Measurements from ENCODE around the gene PAX7.

Gene PAX7

DNA sequence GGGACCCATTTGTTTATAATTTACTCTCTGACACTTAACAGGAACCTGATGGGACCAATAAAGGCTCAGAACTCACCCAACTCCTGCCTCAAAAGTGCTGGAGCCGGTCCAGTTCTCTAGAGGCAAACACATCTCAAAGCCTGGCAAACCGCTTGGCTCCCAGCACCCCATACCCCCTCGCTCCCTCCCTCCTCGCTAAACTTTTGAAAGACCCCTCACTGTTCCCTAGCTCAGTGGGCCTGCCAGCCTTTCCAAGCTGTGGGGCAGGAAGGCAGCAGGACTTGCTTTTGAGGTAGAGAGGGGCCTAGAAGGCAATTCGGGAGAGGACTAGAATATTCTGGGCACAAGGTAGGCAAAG, 40.2 kb downstream of the PAX7 start:
- in situ Hi-C loops (cut with HindIII; ENCODE audit: low sequenced_read_pairs), result no loop called here
- H3K4me3 ChIP-seq (ENCODE audit: low read depth, low read length), result no peak overlapping the region
- TF ChIP-seq CTCF (IDR thresholded peaks at IDR 0.05; ENCODE audit: low read depth, low read length), result no peak
- no peak for DNase-seq (ENCODE audit: low read depth, low spot score)

DNA sequence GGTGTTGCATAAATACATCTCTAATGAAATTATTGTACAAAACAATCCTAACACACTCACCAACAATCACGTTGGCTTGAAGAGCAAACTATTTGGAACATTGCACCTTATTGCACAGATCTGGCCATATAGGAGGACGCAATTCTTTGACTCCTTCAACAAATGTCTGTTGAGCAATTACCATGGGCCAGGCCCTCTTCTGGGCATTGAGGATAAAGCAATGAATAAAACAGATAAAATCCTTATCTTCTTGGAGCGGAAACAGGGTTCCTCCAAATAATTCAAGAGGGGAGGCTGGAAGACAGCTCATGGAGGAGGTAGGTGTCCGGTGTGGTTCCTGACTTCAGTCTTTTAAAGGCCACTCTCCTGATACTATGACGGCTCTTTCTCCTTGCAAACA, 43.3 kb downstream of the PAX7 start:
- no peak overlapping the region for H3K4me3 ChIP-seq (ENCODE audit: low read depth, low read length)
- in situ Hi-C loops (cut with HindIII; ENCODE audit: low sequenced_read_pairs), result no loop called here
- peak; percentile 12 for TF ChIP-seq CTCF (IDR thresholded peaks at IDR 0.05; ENCODE audit: low read depth, low read length)
- DNase-seq (ENCODE audit: low read depth, low spot score), result no peak

- TF ChIP-seq CTCF (IDR thresholded peaks at IDR 0.05; ENCODE audit: low read depth, low read length), result no peak
- DNase-seq (ENCODE audit: low read depth, low spot score), result no peak
- in situ Hi-C loops (cut with HindIII; ENCODE audit: low sequenced_read_pairs), result no loop called here
- H3K4me3 ChIP-seq (ENCODE audit: low read depth, low read length), result no peak overlapping the region
These were observed 45.7 kb downstream of the PAX7 start for GRCh38 chr1:18676332-18676781.

DNA sequence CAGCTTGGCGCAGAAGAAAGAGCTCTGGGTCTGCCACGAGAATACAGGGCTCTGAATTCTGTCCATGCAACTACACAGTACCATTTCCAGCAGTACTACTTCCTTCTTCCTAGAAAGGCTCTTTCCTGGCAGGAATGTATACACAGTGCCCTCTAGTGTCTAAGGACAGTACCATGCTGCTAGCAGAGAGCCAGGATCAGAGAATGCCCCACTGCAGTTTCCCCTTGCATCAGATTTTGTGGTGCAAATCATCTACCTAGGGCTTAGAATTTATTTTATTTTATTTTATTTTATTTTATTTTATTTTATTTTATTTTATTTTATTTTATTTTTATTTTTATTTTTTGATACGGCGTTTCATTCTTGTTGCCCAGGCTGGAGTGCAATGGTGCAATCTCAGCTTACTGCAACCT, 50.8 kb downstream of the PAX7 start:
- H3K4me3 ChIP-seq (ENCODE audit: low read depth, low read length), result no peak overlapping the region
- in situ Hi-C loops (cut with HindIII; ENCODE audit: low sequenced_read_pairs), result no loop called here
- DNase-seq (ENCODE audit: low read depth, low spot score), result no peak
- peak; percentile 67 for TF ChIP-seq CTCF (IDR thresholded peaks at IDR 0.05; ENCODE audit: low read depth, low read length)

DNA sequence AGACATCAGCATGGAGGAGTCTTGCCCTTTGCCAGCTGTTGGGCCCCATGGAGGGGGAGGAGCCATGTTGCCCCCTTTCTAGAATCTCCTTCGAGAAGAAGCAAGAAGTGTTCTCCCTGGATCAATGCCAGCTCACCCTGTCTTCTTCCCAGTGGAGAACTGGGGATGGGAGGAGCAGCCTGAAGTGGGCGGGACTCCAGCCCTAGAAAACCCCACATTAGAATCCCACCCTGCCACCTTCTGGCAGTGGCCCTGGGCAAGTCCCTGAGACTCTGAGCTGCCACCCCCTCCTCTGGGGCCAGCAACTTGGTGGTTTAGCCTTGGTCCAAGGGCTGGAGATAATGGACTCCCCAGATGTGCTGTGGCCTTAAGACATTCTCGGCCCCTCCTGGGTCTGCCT, 51.7 kb downstream of the PAX7 start:
- in situ Hi-C loops (cut with HindIII; ENCODE audit: low sequenced_read_pairs), result no loop called here
- no peak for DNase-seq (ENCODE audit: low read depth, low spot score)

DNA sequence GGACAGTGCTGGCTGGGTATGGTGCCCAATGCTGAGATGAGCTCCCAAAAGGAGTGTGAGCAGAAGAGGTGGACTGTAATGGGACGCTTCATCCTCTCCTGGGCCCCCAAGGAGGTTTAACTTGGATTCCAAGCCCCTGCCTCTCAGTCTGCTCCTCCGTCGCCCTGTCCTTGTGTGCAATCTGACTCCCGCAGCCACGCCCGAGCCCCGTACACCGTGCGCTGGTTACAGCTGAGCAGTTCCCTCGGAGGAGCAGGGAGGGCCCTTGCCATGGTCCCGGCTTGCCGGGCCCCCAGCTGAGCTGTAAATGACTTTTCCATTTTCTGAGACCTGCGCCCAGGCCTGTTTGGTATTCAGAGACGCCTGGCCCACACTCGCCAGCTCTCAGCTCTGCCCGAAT, 53.7 kb downstream of the PAX7 start:
- in situ Hi-C loops (cut with HindIII; ENCODE audit: low sequenced_read_pairs), result no loop called here
- no peak overlapping the region for H3K4me3 ChIP-seq (ENCODE audit: low read depth, low read length)
- TF ChIP-seq CTCF (IDR thresholded peaks at IDR 0.05; ENCODE audit: low read depth, low read length), result no peak
- no peak for DNase-seq (ENCODE audit: low read depth, low spot score)

More for the DNA sequence above, 51.7 kb downstream of the PAX7 start:
- no peak for TF ChIP-seq CTCF (IDR thresholded peaks at IDR 0.05; ENCODE audit: low read depth, low read length)
- H3K4me3 ChIP-seq (ENCODE audit: low read depth, low read length), result no peak overlapping the region

- H3K4me3 ChIP-seq (ENCODE audit: low read depth, low read length), result no peak overlapping the region
- in situ Hi-C loops (cut with HindIII; ENCODE audit: low sequenced_read_pairs), result no loop called here
- no peak for DNase-seq (ENCODE audit: low read depth, low spot score)
- TF ChIP-seq CTCF (IDR thresholded peaks at IDR 0.05; ENCODE audit: low read depth, low read length), result no peak
These were observed 55.9 kb downstream of the PAX7 start for GRCh38 chr1:18686540-18686939.
